Neural progenitor cell (in vitro differentiated cells): ENCODE measurements around the gene LYPD6B.

ENCODE experiments used
- EZH2 ChIP-seq: fragments of 200-600 bp; sonication (generic); IDR thresholded peaks from 2 replicates; pipeline ENCODE4 v1.6.1; 2017; ENCODE audit warnings: antibody characterized with exemption, mild to moderate bottlenecking, moderate library complexity
- EZH2phosphoT487 ChIP-seq: fragments of 200-600 bp; sonication (generic); IDR thresholded peaks from 2 replicates; pipeline ENCODE4 v1.6.1; 2017; ENCODE audit warnings: antibody characterized with exemption
- TF ChIP-seq, protein P1 (sequence below): fragments of 200-600 bp; sonication (generic); IDR thresholded peaks from 2 replicates; pipeline ENCODE4 v1.5.1; 2017; ENCODE audit warnings: antibody characterized with exemption, mild to moderate bottlenecking

GRCh38 chr2:149012545-149012944 lies 26.0 kb upstream of the LYPD6B start:
- TF ChIP-seq, protein P1, sequence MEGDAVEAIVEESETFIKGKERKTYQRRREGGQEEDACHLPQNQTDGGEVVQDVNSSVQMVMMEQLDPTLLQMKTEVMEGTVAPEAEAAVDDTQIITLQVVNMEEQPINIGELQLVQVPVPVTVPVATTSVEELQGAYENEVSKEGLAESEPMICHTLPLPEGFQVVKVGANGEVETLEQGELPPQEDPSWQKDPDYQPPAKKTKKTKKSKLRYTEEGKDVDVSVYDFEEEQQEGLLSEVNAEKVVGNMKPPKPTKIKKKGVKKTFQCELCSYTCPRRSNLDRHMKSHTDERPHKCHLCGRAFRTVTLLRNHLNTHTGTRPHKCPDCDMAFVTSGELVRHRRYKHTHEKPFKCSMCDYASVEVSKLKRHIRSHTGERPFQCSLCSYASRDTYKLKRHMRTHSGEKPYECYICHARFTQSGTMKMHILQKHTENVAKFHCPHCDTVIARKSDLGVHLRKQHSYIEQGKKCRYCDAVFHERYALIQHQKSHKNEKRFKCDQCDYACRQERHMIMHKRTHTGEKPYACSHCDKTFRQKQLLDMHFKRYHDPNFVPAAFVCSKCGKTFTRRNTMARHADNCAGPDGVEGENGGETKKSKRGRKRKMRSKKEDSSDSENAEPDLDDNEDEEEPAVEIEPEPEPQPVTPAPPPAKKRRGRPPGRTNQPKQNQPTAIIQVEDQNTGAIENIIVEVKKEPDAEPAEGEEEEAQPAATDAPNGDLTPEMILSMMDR = no peak
- TF ChIP-seq EZH2phosphoT487 (no peak), EZH2 (no peak)
